Sigmoid colon (tissue), 4 donors: ENCODE measurements around the gene IGFBPL1.

Source experiments
- CTCF ChIP-seq, 4 experiments: fragments of 450-650 bp in 3 of 4; fragments of 200-600 bp in 1 of 4; IDR thresholded peaks; one replicate each; pipeline ENCODE4 v1.5.1; 2016 to 2019; ENCODE audit warnings: antibody characterized with exemption in 4 of 4, mild to moderate bottlenecking in 3 of 4, moderate library complexity in 2 of 4
- POLR2A ChIP-seq, 2 donors: fragments of 450-650 bp; IDR thresholded peaks; one replicate each; pipeline ENCODE4 v1.6.1; 2016; ENCODE audit warnings: antibody characterized with exemption in 2 of 2, mild to moderate bottlenecking in 2 of 2, moderate library complexity in 2 of 2
- POLR2AphosphoS5 ChIP-seq, 4 donors: sonication (generic); formaldehyde crosslinking; IDR thresholded peaks; one replicate each; pipeline ENCODE4 v1.6.1; 2017; ENCODE audit warnings: antibody characterized with exemption in 4 of 4

- TF ChIP-seq CTCF (IDR thresholded peaks at IDR 0.05) (no peak), POLR2A (IDR thresholded peaks at IDR 0.05) (no peak), POLR2AphosphoS5 (IDR thresholded peaks at IDR 0.05) (no peak)
These were observed 42.1 kb downstream of the IGFBPL1 start for GRCh38 chr9:38382141-38382540.
